HG03469 (cell line): ENCODE results near the gene KCNA2.

Experiments used
- ATAC-seq: cut with Tn5 transposase; IDR thresholded peaks from one replicate; pipeline ENCODE4 v1.9.1; 2021; ENCODE audit warnings: mild to moderate bottlenecking, moderate library complexity, moderate number of reproducible peaks; ENCODE audit not compliant: unreplicated experiment

KCNA2 gene

DNA sequence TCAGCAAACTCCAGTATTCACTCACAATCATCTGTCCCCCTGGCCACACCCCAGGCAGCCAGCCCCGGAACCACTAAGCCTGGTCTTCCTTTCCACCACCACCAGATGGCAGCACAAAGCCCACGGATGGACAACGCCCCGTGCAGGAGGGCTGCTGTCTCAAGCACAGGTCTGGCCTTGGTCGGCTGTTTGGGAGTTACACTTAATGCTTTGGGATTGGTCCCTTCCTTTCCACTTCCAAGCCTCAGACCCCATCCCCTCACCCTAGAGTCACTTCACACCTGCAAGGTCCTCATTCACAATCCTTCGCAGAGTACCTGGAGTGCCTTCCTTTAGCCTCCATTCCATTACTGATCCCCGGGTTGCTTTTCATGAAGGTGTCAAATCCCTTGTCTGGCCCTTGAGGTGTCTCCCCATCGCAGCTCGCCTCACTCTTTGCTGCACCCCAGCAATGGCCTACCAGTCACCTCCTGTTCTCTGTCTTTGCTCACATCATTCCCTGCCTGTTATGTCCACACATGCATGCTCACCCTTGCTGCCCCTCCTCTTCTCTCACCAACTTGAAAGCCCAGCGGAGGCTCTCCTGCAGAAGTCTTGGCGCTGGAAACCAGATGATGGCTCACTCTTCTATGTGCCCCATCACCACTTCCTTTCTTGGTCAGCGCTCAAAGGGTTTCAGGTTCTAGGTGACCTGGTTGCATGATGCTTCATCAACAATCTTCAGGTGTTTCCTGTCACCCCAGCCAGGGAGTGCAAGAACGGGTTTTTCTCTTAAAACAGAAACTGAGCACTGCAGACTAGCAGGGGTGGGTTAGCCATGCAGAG, 24.9 kb upstream of the KCNA2 start:
- no peak for ATAC-seq

GRCh38 chr1:110628323-110629105, 22.4 kb upstream of the KCNA2 start:
- ATAC-seq: no peak

DNA sequence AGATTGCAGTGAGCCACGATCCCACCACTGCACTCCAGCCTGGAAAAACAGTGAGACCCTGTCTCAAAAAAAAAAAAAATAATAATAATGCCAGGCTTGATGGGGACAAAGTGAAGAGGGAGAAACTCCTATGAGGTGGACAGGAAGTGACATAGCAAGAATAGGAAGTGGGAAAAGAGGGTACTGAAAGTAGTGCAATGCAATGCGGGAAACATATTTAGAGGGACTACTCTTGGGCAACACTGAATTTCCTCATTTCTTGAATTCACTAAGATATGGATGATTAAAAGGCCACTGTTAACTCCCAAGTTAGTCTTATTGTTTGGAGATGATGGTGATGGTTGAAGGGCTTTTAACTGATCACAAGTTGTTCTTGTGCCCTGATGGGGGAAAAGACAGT, 21.6 kb upstream of the KCNA2 start:
- no peak for ATAC-seq

GRCh38 chr1:110626889-110627288, 20.7 kb upstream of the KCNA2 start:
- ATAC-seq: no peak

- no peak for ATAC-seq
Observed at GRCh38 chr1:110620686-110621085, 14.5 kb upstream of the KCNA2 start.

GRCh38 chr1:110620250-110620615, 14.1 kb upstream of the KCNA2 start:
- no peak for ATAC-seq

DNA sequence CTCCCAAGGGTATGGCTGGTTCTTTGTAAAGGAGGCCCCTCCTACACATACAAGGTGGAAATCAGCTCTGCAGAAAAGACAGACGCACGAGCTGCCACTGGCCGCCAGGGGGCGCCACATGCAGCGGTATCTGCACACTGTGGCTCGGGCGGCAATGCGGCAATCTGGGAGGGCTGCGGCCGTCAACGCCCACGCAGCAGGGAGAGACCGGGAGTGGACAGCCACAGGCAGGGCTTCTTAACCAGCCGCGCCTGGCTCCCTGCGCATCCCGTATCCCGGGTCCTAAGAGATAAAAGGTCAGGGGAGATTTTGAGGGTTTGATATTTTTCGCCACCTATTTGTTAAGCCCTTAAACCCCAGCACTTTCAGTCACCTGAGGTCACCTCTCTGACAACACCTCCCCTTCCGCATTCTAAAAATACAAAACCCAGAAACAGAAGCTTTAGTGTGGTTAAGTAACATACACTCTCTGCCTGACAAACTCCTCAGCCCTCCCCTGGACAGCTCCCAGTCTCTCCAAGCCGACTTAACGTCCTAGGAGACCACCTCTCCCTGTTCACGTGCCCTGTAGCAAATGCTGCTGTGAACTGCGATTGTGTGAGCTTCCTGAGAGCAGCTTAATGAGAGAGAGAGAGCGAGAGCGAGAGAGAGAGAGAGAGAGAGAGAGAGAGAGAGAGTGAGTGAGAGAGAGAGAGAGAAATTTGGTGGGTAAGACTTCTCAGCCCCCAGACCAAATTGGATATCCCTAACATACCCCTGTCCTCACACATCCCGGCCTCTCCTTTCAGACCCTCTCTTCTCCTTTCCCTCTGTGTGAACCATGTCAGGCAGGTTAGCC, 13.5 kb upstream of the KCNA2 start:
- ATAC-seq: peak; percentile 47

- no peak for ATAC-seq
Observed at GRCh38 chr1:110618668-110619067, 12.5 kb upstream of the KCNA2 start.

GRCh38 chr1:110617589-110617988, 11.4 kb upstream of the KCNA2 start:
- no peak for ATAC-seq

DNA sequence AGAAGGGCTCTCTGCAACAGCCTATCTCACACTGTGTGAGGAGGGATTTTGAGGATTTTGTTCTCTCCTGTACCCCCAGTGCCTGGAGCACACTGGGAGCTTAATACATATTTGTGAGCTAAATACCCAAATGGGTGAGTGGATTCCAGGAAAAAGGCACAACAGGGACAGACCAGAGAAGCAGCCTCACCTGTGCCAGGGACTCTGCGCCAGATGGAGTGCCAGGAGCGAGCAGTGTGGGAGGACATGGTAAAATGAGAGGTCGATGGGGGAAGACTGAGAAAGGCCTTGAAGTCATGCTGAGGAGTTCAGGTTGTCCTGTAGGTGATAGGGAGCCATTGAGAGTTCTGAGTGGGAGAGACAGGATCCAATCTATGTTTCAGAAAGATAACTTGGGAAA, 11.0 kb upstream of the KCNA2 start:
- no peak for ATAC-seq

DNA sequence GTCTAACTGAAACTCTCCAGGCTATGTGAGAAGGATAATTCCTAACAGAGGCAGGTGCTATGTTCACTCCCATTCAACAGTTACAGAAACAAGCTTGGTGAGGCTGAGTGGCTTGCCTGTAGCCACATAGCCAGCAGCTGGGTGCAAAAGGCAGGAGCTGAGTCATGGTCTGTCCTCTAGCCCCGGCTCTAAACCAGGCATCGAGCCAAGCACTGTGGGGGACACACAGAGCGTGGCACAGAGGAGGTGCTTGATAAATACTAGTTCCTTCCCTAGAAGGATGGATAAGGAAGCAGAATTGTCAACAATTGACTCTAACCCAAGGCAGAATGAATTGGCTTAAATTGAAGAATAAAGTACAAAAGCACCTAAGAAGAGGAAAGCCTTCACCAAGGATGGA, 10.4 kb upstream of the KCNA2 start:
- no peak for ATAC-seq

DNA sequence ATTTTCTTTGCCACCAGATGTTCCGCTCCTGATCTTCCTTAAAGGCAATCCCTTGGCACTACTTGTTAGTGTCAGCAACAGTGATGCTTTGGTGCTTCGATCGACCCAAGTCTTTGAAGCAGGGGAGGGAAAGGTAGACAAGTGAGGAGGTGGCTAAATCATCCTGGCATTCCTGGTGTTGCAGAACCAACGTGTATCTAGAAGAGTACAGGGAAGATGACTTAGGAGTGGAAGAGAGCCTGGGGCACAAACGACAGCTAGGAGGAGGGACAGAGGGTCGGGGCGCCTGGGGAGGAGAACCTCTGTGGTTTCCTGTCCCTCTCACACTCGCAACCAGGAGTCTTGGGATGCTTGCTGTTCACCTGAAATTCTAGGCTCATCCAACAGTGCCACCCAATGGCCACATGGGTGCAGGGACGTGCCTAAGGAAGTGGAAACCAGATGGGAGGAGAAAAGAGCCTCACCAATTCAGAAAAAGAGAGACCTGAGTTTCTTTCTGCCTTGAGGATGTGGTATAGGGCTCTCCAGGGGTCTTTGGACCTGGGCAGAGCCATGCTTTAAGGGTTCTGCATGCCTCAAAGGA, 9.5 kb upstream of the KCNA2 start:
- ATAC-seq: no peak

- no peak for ATAC-seq
Observed at GRCh38 chr1:110612060-110612745, 6.0 kb upstream of the KCNA2 start.

GRCh38 chr1:110610696-110611286, 4.6 kb upstream of the KCNA2 start:
- ATAC-seq: no peak

- ATAC-seq: no peak
Observed at GRCh38 chr1:110610084-110610483, 3.9 kb upstream of the KCNA2 start.

- ATAC-seq: no peak
Observed at GRCh38 chr1:110608247-110608646, 2.1 kb upstream of the KCNA2 start.

DNA sequence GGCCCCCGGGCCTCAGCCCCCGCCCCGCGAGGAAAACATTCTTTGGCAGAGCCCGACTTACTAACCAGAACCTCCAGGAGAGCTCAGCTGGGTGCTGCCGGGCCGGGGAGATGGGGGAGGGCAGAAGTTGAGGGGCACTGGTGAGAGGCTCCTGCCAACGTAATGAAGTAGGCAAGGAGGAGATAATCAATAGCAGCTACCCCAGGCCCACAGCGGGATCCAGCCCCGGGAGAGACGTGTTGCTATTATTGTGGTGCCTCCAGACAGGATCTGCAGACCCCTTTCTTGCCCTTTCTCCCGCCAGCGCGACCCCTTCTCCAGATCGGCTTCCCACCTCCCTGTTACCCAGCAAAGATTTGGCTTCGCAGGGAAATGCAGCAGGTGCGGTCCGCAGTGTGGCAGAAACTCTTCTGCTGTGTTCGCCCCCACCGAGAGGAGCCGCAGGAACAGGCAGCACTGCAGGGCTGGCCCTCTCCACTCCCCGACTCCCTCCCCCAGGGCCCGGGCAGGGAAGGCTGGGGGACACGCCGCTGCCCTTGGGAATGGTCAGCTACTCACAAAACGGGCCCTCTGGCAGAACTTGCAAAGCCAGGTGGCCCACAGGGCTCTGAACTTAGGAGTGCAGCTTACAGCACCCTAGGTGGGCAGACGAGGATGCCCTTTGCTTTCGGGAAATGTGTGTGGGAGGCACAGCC, 1.5 kb upstream of the KCNA2 start:
- no peak for ATAC-seq

DNA sequence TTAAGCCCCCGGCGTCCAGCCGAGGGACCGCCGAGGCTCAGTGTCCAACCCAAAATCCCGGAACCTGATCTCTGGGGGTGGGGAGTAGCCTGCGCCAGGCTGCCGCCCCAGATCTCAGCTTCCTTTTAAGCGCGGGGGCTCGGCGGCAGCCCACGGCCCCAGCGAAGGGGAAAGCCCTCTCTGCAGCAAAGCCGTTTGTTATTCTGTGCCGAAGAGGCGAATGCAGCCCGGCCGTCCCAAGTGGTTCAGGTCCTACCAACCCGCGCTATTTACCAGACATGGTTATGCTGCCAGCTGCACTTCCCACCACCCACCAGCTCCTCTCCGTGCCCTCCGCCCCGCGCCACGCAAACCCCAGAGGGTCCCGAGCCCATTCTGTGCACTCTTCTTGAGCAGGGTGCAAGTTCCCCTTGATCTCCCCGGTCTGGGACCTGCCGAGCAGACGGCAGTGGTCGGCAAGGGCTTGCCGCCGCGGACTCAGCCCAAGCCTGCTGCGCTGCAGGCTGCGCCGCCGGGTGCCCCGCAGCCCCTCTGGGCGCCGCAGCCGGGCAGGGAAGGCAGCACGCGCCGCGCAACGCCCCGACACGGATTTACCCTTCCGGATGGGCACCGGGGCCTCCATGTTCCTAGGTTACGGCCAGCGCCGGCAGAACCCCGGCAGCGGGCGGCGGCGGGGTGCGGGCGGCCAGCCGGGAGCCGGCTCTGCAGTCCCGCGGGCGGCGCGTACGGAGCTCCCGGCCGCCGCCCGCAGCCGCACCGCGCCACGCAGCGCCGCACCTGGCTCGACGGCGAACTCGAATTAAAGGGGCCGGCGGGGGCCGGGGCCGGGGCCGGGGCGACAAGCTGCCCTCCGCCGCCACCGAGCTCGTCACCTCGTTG, 738 bp upstream of the KCNA2 start:
- no peak for ATAC-seq

- ATAC-seq: no peak
Observed at GRCh38 chr1:110605446-110605845, 712 bp downstream of the KCNA2 start.
